Large intestine (tissue), 3 donors: Measurements from ENCODE around the gene EXOSC10. TPM values are rescaled to one million over a fixed set of nuclear protein-coding genes. Genes with fewer than 3 reads are reported as not detected.

ENCODE experiments used
- DNase-seq, 2 donors: peaks; one replicate each; pipeline versions ENCODE4 v3.0.0 to v3.0.0-alpha.2; 2013
- H3K27ac ChIP-seq: one replicate; pipeline ENCODE4 v1.5.1; 2013; ENCODE audit warnings: low read length
- H3K27me3 ChIP-seq: 2 replicates; pipeline ENCODE4 v1.6.1; 2013; ENCODE audit warnings: low read length; ENCODE audit not compliant: control insufficient read depth, insufficient read depth
- H3K36me3 ChIP-seq: 2 replicates; pipeline ENCODE4 v1.6.1; 2013; ENCODE audit warnings: low read length; ENCODE audit not compliant: control insufficient read depth, insufficient read depth
- H3K4me1 ChIP-seq: one replicate; pipeline ENCODE4 v1.6.1; 2013; ENCODE audit warnings: low read length; ENCODE audit not compliant: control insufficient read depth, insufficient read depth
- H3K4me3 ChIP-seq: one replicate; pipeline ENCODE4 v1.5.1; 2013; ENCODE audit warnings: low read length
- H3K9me3 ChIP-seq: one replicate; pipeline ENCODE4 v1.6.1; 2013; ENCODE audit warnings: mild to moderate bottlenecking, low read depth, low read length, moderate library complexity; ENCODE audit not compliant: control insufficient read depth
- WGBS: methylation state at CpG from one replicate; pipeline ENCODE4 v1.1.5; 2013; ENCODE audit warnings: low lambda C conversion rate; ENCODE audit not compliant: insufficient coverage; 5-methylcytosine and 5-hydroxymethylcytosine counted together
- polyA plus RNA-seq: library from polyadenylated mRNA; unstranded; fragments of 120-200 nt; gene quantifications from one replicate; pipeline ENCODE4 v1.2.1, GENCODE V29; 2013

Gene EXOSC10
- polyA plus RNA-seq, 1 donor, result 66.6 TPM

DNA sequence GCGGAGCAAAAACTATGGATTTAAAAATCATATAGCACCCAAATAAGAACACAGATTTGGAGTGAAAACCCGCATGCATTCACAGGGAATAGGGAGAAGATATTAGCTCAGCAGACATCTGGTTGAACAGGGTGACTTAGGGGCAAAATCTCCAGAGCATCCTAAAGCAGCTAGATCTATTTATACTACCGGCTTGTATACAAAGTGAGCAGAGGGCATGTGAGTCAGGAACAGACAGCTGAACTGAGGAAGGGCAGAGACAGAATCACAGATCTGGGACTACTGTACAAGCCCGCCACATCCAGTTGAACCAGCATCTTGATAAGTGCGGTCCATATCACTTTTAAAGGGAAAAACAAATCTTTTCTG, 35.2 kb upstream of the EXOSC10 start:
- 80% methylated on average over 1 of the region's 5 CpGs for WGBS
- Histone ChIP-seq H3K36me3 (peaks cover 67% of the 10 kb centered on the region), H3K4me1 (no peaks in the 10 kb centered on the region), H3K27ac (no peak overlapping the region), H3K4me3 (no peak overlapping the region), H3K27me3 (no peaks in the 10 kb centered on the region), H3K9me3 (no peaks in the 10 kb centered on the region)
- no peak for DNase-seq

DNA sequence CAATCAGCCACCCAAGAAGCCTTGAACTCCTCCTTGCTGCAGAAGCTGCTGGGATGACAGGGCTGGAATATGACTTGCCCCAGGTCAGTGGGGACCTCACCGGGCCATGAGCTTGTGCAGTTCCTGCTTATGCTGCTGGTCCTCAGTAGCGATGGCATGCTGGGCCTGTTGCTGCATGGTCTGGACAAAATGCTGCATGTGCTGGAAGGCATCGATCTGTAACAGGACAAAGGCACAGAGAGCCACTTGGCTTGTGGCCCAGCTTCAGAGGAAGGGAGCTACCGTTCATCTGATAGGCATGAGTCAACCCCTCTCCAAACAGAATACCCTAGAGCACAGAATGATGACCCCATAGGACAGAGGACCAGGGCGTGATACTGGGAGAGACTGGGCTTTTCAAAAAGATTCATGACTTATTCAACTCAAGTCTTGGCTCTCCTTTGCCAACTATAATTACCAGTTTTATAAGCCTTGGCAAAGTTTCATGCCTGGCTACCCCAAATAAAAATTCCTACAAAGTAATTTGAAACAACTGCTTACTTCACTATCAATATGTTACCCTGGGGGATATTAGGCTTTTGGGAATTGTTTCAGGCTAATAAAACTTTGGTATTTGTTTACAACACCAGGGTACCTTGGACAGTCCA, 34.7 kb upstream of the EXOSC10 start:
- no CpG with 5 or more reads among the region's 5 CpGs for WGBS
- no peak overlapping the region for H3K27ac ChIP-seq

DNA sequence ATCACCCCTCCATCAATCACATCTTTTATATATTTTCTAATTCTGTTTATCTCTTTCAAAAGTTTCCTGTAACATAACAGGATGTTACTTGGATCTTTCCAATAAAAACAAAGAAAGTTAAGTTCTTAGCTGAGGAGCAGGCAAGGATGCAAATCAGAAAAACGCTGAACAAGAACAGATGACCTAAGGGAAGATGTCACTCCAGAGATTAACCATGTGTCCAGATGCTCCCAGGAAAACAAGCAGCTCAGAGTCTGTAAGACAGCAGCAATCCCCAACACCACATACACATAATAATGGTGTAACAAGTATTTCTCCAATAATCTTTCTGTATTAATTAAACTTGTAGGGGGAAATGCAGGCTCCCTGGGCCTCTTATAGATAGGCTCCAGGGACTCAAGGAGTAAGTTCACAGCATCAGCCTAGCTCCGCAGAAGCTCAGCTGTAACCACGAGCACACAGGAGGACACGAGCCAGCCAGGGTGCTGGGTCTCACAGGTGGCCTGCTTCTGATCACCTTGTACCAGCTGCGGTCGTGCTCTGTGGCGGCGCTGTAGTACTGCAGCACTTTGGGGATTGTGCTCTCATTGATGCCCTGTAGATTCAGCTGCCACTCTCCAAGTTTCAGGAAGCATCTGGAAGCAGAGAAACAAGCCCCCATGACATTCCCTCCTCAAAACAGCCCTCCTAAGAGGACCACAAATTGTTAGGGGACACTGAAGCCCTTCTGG, 33.1 kb upstream of the EXOSC10 start:
- Histone ChIP-seq H3K27ac (no peak overlapping the region), H3K4me3 (no peak overlapping the region), H3K36me3 (peaks cover 70% of the 10 kb centered on the region), H3K4me1 (no peaks in the 10 kb centered on the region), H3K9me3 (no peaks in the 10 kb centered on the region), H3K27me3 (no peaks in the 10 kb centered on the region)
- WGBS, result no CpG with 5 or more reads among the region's 8 CpGs
- no peak for DNase-seq

More for the DNA sequence above, 34.7 kb upstream of the EXOSC10 start:
- no peak overlapping the region for H3K4me3 ChIP-seq
- DNase-seq, result no peak
- no peaks in the 10 kb centered on the region for H3K4me1 ChIP-seq
- no peaks in the 10 kb centered on the region for H3K27me3 ChIP-seq
- H3K36me3 ChIP-seq, result peaks cover 70% of the 10 kb centered on the region
- H3K9me3 ChIP-seq, result no peaks in the 10 kb centered on the region

DNA sequence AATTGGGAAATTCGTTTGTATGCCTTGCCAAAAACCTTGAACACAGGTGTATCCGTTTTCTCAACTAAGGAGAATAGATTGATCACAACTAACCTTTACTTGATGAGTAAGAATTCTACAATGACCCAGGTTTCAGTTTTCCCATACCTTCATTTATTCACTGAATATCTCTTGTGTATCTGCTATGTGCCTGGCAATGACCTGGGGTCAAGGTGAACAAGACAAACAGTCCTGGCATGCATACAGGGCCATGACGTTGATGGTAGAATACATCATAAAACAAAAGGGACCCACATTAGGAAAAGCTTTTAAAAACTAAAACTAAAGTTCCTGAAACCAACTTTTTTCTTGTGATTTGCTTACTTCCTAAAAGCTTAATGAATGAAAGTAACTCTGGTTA, 32.1 kb upstream of the EXOSC10 start:
- no peaks in the 10 kb centered on the region for H3K27me3 ChIP-seq
- no peaks in the 10 kb centered on the region for H3K9me3 ChIP-seq
- H3K4me3 ChIP-seq, result no peak overlapping the region
- no peak for DNase-seq
- 100% methylated on average over 1 of the region's 3 CpGs for WGBS
- no peak overlapping the region for H3K27ac ChIP-seq
- H3K36me3 ChIP-seq, result peaks cover 75% of the 10 kb centered on the region
- H3K4me1 ChIP-seq, result no peaks in the 10 kb centered on the region

DNA sequence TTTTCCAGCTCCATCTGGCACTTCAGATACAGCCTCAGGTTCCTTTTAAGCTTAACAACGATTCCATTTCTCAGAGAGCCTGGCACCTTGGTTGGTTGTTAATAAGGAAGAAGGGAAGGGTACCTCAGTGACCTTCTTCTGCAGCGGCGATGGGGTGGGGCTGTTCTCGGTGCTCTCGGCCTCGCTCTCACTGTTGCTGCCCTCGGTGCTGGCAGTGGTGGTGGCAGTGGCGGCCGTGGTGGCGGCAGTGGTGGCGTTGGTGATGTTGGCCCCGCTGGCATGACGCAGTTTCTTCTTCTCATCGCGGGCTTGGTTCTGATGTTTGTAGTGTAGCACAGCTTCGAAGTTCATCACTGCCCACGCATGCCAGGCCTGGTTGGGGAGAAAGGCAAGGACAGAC, 30.7 kb upstream of the EXOSC10 start:
- no peak overlapping the region for H3K27ac ChIP-seq
- H3K9me3 ChIP-seq, result no peaks in the 10 kb centered on the region
- H3K27me3 ChIP-seq, result no peaks in the 10 kb centered on the region
- no CpG with 5 or more reads among the region's 17 CpGs for WGBS
- DNase-seq, result no peak
- peaks cover 77% of the 10 kb centered on the region for H3K36me3 ChIP-seq
- H3K4me3 ChIP-seq, result no peak overlapping the region
- no peaks in the 10 kb centered on the region for H3K4me1 ChIP-seq

DNA sequence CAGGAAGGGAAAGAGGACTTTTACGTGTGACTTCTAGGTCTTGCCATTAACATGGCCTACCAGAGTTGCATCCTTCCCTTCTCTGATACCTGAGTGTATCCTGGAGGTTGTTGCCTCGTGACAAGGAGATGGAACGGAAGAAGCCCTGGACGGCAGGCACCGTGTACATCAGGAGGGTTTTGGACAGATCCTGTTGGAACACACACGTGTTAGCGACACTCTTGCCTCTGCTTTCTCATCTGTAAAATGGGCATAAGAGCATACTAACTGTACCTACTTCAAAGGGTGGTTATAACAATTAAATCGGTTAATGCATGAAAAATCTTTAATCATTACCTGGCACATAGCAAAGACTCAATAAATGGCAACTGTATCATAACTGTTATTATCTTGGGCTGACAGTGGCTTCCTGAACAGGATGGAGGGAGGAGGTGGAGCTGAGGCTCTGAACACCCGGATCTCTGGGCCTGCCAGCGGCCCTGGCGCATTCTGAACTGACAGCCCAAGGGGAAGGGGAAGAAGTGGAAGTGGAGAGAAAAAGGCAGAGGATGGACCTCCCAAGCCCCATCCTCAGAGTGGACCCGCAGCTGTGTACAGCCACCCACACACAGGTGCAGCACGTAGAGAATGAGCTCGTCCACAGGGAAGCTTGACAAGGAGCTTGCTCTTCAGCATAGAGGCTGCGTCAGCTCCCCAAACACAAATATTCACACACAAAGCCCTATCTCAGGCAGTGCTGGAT, 30.2 kb upstream of the EXOSC10 start:
- H3K4me1 ChIP-seq, result no peaks in the 10 kb centered on the region
- no peak for DNase-seq
- no peak overlapping the region for H3K27ac ChIP-seq
- H3K9me3 ChIP-seq, result no peaks in the 10 kb centered on the region
- no peak overlapping the region for H3K4me3 ChIP-seq
- peaks cover 79% of the 10 kb centered on the region for H3K36me3 ChIP-seq
- WGBS, result 100% methylated on average over 3 of the region's 15 CpGs
- no peaks in the 10 kb centered on the region for H3K27me3 ChIP-seq

DNA sequence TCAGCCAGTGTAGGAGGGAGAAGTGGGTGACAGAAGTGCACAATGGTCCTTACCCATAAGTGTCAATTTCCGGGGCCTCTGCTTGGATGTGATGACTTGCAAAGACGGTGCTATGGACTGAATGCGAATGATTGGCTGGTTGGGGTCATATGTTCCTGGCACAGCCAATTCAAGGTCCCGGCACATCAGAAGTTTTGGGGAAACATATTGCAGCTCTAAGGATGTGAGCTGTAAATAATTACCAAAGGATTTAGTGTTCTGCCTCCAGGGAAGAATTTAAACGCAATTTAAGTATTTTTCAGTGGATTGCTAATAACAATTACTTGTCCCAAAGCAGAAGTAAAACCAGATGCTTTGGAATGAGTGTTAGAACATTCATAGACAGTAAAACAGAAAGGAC, 26.9 kb upstream of the EXOSC10 start:
- Histone ChIP-seq H3K27me3 (no peaks in the 10 kb centered on the region), H3K27ac (no peak overlapping the region), H3K36me3 (peaks cover 78% of the 10 kb centered on the region), H3K4me3 (no peak overlapping the region), H3K4me1 (no peaks in the 10 kb centered on the region), H3K9me3 (no peaks in the 10 kb centered on the region)
- WGBS, result no CpG with 5 or more reads among the region's 5 CpGs
- no peak for DNase-seq

DNA sequence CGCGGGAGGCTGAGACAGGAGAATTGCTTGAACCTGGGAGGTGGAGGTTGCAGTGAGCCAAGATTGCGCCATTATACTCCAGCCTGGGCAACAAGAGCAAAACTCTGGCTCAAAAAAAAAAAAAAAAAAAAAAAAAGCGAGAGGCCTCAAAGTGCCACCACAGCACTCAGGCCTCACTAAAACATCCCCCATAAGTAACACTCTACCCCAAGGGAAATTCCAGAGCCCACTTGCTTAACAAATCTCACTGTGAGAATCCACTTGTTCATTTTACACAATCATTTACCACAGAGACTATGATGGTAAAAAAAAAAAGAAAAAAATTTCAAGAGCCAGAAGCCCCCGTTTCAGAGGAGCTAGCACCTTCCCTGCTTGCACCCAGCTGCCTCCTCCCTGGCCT, 26.3 kb upstream of the EXOSC10 start:
- Histone ChIP-seq H3K4me3 (no peak overlapping the region), H3K27ac (no peak overlapping the region), H3K36me3 (peaks cover 79% of the 10 kb centered on the region), H3K27me3 (no peaks in the 10 kb centered on the region), H3K9me3 (no peaks in the 10 kb centered on the region), H3K4me1 (no peaks in the 10 kb centered on the region)
- DNase-seq, result no peak
- WGBS, result no CpG with 5 or more reads among the region's 5 CpGs

DNA sequence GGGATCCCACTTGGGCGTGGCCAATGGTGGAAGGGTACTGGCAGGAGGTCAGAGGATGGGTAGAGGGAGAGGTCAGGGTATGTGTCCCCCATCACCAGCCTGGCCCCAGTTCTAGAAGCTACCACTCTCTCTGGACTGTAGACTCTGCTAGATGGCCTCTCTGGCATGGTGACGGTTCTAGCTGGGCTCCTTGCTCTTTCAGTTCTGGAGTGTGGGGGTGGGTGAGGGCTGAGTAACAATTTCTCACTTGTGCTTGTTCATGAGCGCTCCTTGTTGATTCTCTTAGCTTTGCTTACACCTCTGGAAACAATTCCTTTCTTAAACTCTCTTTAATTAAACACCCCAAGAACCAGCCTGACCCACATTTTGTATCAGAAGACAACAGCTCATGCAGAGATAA, 25.3 kb upstream of the EXOSC10 start:
- no peaks in the 10 kb centered on the region for H3K9me3 ChIP-seq
- H3K36me3 ChIP-seq, result peaks cover 72% of the 10 kb centered on the region
- no CpG with 5 or more reads among the region's 3 CpGs for WGBS
- H3K4me1 ChIP-seq, result no peaks in the 10 kb centered on the region
- H3K27me3 ChIP-seq, result no peaks in the 10 kb centered on the region
- H3K4me3 ChIP-seq, result no peak overlapping the region
- no peak for DNase-seq
- no peak overlapping the region for H3K27ac ChIP-seq

DNA sequence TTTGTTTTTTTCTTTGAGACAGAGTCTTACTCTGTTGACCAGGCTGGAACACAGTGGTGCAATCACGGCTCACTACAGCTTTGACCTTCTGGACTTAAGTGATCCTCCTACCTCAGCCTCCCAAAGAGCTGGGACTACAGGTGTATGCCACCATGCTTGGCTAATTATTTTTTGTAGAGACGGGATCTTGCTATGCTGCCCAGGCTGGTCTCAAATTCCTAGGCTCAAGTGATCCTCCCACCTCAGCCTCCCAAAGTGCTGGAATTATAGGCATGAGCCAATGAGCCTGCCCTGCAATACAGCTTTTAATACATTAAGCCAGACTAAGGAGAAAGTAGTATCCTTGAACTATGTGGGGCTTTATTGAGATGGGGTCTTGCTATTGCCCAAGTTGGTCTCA, 16.6 kb upstream of the EXOSC10 start:
- WGBS, result 100% methylated on average over 1 of the region's 2 CpGs

More for the DNA sequence above, 16.6 kb upstream of the EXOSC10 start:
- Histone ChIP-seq H3K4me3 (no peak overlapping the region), H3K27me3 (no peaks in the 10 kb centered on the region), H3K27ac (no peak overlapping the region), H3K4me1 (no peaks in the 10 kb centered on the region), H3K36me3 (peaks cover 44% of the 10 kb centered on the region), H3K9me3 (no peaks in the 10 kb centered on the region)
- no peak for DNase-seq
